Type B pancreatic cell (in vitro differentiated cells): Measurements from ENCODE around the gene BCL11B. TPM values are rescaled to one million over a fixed set of nuclear protein-coding genes. Genes with fewer than 3 reads are reported as not detected.

Experiments used
- DNase-seq: peaks from one replicate; pipeline ENCODE4 v3.0.0; 2021; ENCODE audit warnings: mixed read lengths; ENCODE audit not compliant: unreplicated experiment; ENCODE audit errors: extremely low spot score
- H3K27ac Mint-ChIP-seq: 2 replicates; pipeline ENCODE4 v1.8.0; 2021; ENCODE audit warnings: mild to moderate bottlenecking, mixed read lengths
- H3K27me3 Mint-ChIP-seq: 2 replicates; pipeline ENCODE4 v1.8.0; 2021; ENCODE audit warnings: mixed read lengths
- H3K36me3 Mint-ChIP-seq: 2 replicates; pipeline ENCODE4 v1.8.0; 2021; ENCODE audit warnings: mixed read lengths
- H3K4me1 Mint-ChIP-seq: one replicate; pipeline ENCODE4 v1.8.0; 2021; ENCODE audit warnings: mixed read lengths; ENCODE audit not compliant: unreplicated experiment
- H3K4me3 Mint-ChIP-seq: 2 replicates; pipeline ENCODE4 v1.8.0; 2021; ENCODE audit warnings: mild to moderate bottlenecking, mixed read lengths
- H3K9me3 Mint-ChIP-seq: 2 replicates; pipeline ENCODE4 v1.8.0; 2021; ENCODE audit warnings: mixed read lengths
- CTCF ChIP-seq: fragments of 200-600 bp; sonication (generic); conservative IDR thresholded peaks from 2 replicates; pipeline ENCODE4 v1.5.0; 2021; ENCODE audit warnings: antibody characterized with exemption, mild to moderate bottlenecking
- total RNA-seq: library from RNA; stranded (reverse); gene quantifications from 2 replicates; pipeline ENCODE4 v1.2.1, GENCODE V29; 2021; ENCODE audit warnings: low replicate concordance

Gene BCL11B
- total RNA-seq, 1 donor from 2014 or later: 11.4 TPM

DNA sequence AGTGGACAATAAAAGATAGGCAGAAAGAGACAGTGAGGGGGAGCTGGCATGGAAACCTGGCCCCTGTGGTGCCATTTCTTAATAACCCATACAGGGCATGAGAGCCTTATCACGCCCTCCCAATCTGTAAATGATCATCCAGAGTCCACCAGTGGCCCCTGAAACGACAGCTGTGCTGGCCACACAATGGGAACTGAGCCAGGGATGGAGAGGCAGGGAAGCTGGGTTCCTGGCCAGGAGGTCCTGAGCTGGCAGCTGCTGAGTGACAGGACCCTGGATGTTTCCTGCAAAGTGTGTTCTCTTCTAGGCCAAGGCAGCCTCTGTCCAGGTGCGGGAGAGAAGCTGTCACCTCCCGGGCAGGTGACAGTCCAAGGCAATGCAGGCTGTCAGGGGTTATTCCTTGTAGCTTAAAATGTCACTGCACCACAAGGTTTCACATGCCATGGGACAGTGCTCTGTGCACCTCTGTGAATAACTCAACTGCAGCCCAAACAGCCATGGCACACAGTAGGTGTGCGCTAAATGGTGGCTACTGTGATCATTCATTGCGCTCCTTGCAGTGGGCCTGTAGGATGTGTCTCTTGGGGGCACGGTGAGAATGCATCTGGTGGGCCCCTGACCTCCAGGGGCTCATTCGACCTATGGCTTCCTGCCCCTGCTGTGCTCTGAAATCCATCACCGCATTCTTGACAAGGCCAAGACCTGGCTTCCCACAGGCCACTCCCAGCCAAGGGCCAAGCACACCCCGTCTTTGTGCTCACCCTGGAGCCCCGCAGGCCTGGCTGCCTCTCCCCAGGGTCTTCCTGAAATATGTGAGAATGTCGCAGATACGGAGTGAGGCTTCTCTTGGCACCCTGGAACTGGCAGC lies 46.3 kb upstream of the BCL11B start:
- no peak for DNase-seq
- no peaks in the 10 kb centered on the region for H3K36me3 Mint-ChIP-seq
- no peak overlapping the region for H3K27ac Mint-ChIP-seq

DNA sequence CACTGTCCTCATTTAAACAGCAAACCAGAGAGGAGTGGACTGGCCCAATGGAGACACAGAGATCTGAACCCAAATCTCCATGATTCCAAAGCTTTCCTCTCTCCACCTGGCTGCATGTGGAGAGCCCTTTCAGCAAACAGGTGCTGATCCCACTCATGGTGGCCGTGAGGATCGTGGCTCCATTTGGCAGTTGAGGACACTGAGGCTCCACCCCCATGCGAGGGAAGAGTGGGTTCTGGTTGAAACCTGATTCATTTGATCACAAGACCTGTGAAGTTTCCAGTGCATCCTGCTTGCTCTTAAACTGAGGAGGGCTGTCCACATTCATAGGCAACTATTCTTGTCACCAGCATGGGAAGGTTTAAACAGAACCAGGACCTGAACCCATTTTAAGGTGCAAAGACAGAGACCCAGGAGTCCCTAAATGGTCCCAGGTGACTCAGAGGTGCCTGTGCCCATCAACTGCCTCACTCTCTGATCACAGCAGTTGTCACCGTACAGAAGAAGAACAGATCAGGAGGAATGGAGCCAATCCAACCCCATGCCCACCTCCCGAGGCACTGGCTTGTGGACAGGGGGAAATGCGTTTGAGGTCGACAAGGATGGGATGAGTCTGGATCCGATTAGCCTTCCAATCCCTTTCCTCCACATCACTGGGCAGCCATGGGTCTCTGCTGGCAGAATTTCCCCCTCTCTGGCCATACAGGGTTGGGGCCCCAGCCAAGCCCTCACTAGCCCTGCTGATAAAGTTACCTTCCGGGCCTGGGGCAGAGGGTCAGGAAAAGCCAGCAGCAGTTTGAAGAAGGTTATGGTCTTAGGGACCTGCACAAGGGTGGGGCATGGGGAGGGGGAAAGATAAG lies 45.5 kb upstream of the BCL11B start:
- Mint-ChIP-seq H3K4me3 (no peak overlapping the region), H3K27ac (no peak overlapping the region)
- no peak for DNase-seq

More for the DNA sequence above, 46.3 kb upstream of the BCL11B start:
- Mint-ChIP-seq H3K4me1 (peaks cover 16% of the 10 kb centered on the region), H3K9me3 (no peaks in the 10 kb centered on the region), H3K27me3 (peaks cover 8% of the 10 kb centered on the region), H3K4me3 (no peak overlapping the region)
- TF ChIP-seq CTCF: no peak

GRCh38 chr14:99316281-99317163 lies 44.5 kb upstream of the BCL11B start:
- DNase-seq: no peak
- no peak for TF ChIP-seq CTCF
- Mint-ChIP-seq H3K27ac (no peak overlapping the region), H3K4me1 (peaks cover 12% of the 10 kb centered on the region), H3K9me3 (no peaks in the 10 kb centered on the region), H3K4me3 (no peak overlapping the region), H3K27me3 (peaks cover 3% of the 10 kb centered on the region), H3K36me3 (no peaks in the 10 kb centered on the region)

More for the DNA sequence above, 45.5 kb upstream of the BCL11B start:
- H3K27me3 Mint-ChIP-seq: peaks cover 8% of the 10 kb centered on the region
- peaks cover 16% of the 10 kb centered on the region for H3K4me1 Mint-ChIP-seq
- no peaks in the 10 kb centered on the region for H3K9me3 Mint-ChIP-seq
- TF ChIP-seq CTCF: no peak
- no peaks in the 10 kb centered on the region for H3K36me3 Mint-ChIP-seq

DNA sequence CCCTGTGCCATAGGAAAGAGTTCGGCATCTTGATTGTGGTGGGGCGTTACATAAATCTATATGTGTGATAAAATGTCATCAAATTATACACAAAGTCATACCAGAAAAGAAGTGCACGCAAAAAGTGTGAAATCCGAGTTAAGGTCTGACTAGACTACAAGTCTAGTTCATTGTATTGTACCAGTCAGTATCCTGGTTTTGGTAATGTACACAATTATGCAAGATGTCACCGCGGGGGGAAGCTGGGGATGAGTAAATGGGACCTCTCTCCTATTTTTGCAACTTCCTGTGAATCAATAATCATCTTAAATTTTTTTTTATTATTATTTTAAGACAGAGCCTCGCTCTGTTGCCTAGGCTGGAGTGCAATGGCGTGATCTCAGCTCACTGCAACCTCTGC lies 43.2 kb upstream of the BCL11B start:
- Mint-ChIP-seq H3K4me3 (no peak overlapping the region), H3K27ac (no peak overlapping the region), H3K9me3 (peaks cover 4% of the 10 kb centered on the region), H3K27me3 (no peaks in the 10 kb centered on the region), H3K36me3 (no peaks in the 10 kb centered on the region), H3K4me1 (peaks cover 8% of the 10 kb centered on the region)
- DNase-seq: no peak
- TF ChIP-seq CTCF: no peak

- Mint-ChIP-seq H3K27ac (no peak overlapping the region), H3K4me3 (no peak overlapping the region), H3K36me3 (no peaks in the 10 kb centered on the region), H3K9me3 (peaks cover 4% of the 10 kb centered on the region), H3K4me1 (peaks cover 8% of the 10 kb centered on the region), H3K27me3 (no peaks in the 10 kb centered on the region)
- TF ChIP-seq CTCF: no peak
- DNase-seq: no peak
Measured at GRCh38 chr14:99314623-99315022, 42.6 kb upstream of the BCL11B start.
